Activated T-cell treated with anti-CD3 and anti-CD28 coated beads for 4 hours (primary cell): ENCODE data around the gene EYA3.
A peak's percentile ranks its signal among the peaks of the same experiment; 100 is the strongest.

ENCODE experiments used
- DNase-seq: peaks from one replicate; pipeline ENCODE4 v3.0.0-alpha.2; 2020

EYA3 gene

GRCh38 chr1:28088168-28088961, at the start of gene EYA3:
EYA3 (minus strand) TSS chr1:28088610; CDS start chr1:28058026, 30,584 bp downstream.
- peak; percentile 99 for DNase-seq

- no peak for DNase-seq
Measured at GRCh38 chr1:28136922-28137613, 48.7 kb upstream of the EYA3 start.

DNA sequence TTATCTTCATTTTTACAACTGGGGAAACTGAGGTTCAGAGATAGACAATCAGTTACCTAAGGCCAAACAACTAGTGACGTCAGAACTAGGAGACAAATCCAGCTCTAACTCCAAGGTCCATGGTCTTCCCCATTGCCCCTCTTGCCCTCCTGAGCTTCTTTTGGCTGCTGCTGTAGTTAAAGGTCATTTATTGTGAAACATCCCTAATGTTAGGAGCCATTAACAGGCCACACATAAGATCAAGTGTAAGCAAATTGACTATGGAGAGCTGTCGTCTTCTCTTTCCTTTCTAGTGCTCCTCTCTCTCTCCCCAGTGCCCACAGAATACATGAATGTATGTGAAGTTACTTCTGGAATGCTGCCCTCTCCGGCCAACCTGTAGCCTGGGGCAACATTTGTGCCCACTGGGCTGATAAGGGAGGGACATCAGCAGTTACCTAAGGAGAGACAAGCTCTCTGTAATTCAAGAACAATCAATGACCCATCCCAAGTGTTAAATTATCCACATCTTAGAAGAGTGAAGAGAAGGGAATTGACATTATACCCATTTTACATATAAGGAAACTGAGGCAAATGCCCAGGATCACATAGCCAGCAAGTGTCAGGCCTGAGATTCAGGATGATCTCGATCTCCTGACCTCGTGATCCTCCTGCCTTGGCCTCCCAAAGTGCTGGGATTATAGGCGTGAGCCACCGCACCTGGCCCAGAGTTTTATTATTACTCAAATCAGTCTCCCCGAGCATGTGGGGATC, 47.9 kb upstream of the EYA3 start:
- no peak for DNase-seq

- no peak for DNase-seq
Measured at GRCh38 chr1:28135371-28136168, 47.2 kb upstream of the EYA3 start.

DNA sequence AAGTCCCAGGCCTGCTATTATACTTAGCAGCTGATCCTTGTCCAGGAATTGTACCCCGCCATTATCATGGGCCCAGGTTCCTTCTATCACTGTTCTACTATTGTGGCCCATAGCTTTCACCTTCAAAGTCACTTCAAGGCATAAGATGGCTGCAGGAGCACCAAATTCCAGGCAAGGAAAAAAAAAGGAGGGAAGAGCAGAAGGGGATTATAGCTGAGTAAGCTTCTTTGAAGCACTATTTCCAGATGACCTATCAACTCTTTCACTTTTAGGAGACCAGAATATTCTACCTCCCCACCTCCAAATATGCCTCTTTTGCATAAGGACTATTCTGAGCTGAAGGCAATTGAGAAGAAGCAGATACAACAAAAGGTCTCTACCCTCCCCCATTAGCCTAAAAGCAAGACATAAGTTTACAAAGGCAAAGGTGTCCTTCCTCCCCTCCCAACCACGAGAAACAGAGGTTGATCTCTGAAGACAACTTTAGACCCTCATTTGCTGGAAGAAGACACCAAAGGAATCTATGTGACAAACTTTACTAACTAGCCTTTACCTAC, 46.3 kb upstream of the EYA3 start:
- DNase-seq: no peak

GRCh38 chr1:28132171-28133167, 44.1 kb upstream of the EYA3 start:
- DNase-seq: no peak

DNA sequence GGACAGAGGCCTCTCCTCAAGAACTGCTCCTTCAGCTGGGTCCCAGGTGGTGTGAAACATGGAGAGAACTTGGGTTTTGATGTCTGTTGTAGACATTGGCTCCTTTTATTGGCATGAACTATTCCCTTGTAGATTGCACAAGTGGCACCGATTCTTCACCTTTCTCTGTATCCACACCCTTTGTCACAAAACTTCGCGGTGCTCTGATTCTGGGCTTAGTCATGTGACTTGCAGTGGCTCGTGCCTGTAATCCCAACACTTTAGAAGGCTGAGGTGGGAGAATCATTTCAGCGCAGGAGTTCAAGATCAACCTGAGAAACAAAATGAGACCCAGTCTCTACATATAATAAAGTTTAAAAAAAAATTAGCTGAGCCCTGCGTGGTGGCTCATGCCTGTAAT, 42.5 kb upstream of the EYA3 start:
- DNase-seq: no peak

GRCh38 chr1:28129150-28129549, 40.7 kb upstream of the EYA3 start:
- DNase-seq: no peak

GRCh38 chr1:28127617-28128257, 39.3 kb upstream of the EYA3 start:
- no peak for DNase-seq

DNA sequence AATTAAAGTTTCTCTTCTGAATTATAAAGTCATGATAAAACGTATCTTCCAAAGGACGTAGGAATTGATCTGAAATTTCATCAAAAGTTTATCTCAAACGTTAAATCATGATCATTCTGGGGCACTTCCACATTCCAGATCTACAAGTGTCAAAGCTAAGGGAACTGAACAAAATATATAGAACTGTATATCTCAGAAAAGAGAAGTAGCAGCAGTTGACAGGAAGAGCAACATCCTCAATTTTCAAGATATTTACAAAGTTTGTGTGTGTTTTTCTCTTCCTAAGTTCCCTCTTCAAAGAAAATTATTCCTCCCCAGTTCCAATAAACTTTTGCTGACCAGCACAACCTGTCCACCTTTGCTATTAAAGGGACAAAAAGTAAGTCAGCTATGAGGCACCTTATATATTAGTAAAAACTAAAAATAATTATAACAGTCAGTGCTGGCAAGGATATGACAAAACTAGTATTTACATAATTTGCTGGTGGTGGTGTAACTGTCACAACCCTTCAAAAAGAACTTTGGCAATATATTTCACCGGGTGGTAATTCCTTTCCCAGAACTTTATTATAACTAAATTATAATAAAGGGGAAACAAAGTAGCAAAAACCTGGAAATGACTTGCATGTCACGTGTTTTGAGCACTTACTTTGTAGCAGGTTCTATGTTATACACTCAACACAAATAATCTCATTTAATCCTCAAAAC, 38.5 kb upstream of the EYA3 start:
- no peak for DNase-seq

GRCh38 chr1:28126212-28126611, 37.8 kb upstream of the EYA3 start:
- no peak for DNase-seq

DNA sequence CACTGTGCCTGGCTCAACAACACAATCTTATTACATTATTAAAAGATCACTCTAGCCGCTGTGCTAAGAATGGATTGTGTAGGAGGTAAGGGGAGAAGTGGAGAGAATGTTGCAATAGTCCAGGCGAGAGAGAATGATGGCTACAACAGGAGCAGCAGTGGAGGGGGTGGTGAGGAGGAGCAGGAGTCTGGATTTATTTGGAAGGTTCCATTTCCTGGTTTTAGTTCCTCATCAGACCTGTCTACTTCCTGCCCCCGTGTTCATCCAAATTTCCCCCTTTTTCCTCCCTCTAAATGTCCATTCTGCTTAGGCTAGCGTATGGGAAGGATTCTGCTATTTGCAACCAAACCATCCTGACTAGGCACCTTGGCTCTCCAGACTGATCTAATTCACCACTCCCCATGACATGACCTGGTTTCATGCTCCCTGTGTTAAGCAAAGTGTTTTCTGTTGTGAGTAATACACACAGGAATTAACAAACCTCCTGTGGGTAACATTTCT, 35.1 kb upstream of the EYA3 start:
- DNase-seq: no peak

- no peak for DNase-seq
Measured at GRCh38 chr1:28122183-28122582, 33.8 kb upstream of the EYA3 start.

GRCh38 chr1:28119556-28119955, 31.1 kb upstream of the EYA3 start:
- no peak for DNase-seq

DNA sequence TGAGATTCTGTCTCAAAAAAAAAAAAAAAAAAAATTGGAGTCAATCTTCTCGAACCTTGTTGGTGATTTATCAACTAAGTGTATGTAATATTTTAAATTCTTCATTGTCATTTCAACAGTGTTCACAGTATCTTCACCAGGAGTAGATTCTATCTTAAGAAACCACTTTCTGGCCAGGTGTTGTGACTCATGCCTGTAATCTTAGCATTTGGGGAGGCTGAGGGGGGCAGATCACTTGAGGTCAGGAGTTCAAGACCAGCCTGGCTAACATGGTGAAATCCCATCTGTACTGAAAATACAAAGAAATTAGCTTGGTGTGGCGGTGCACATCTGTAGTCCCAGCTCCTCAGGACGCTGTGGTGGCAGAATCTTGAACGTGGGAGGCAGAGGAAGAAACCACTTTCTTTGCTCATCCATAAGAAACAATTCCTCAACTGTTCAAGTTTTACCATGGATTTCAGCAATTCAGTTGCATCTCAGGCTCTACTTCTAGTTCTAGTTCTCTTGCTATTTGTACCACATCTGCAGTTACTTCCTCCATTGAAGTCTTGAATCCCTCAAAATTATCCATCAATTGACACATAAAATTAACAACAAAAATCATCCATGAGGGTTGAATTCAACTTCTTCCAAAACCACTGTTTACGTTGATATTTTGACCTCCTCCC, 30.4 kb upstream of the EYA3 start:
- DNase-seq: no peak

DNA sequence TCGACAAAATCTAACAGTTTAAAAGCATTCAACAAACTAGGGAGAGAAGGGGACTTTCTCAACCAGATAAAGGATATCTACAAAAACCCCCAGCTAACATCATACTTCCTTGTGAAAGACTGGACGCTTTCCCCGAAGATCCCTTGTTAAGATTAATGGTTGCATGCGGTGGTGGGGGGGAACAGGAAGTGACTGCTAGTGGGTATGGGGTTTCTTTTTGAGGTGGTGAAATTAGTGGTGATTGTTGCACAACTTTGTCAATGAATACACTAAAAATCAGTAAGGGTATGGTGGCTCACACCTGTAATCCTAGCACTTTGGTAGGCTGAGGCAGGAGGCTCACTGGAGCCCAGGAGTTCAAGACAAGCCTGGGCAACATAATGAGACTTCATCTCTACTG, 26.9 kb upstream of the EYA3 start:
- no peak for DNase-seq

- DNase-seq: no peak
Measured at GRCh38 chr1:28114844-28115243, 26.4 kb upstream of the EYA3 start.

DNA sequence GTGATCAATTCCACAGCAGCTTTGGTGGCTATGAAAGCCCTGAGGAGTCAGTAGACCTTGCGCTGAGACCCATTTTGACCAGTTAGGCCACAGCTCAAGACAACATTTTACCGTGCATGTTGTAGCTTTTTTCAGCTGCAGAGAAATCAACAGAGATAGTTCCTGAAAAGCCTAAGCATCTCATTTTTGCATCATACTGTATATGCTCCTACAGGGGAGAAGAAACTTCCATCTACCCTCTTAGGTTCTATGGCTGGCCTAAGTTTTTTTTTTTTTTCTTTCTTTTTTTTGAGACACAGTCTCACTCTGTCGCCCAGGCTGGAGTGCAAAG, 24.8 kb upstream of the EYA3 start:
- DNase-seq: no peak
